Glutamatergic neuron (in vitro differentiated cells): ENCODE data around the gene JPH4. TPM values are rescaled to one million over a fixed set of nuclear protein-coding genes. Genes with fewer than 3 reads are reported as not detected.

ENCODE experiments used
- DNase-seq: peaks from one replicate; pipeline ENCODE4 v3.0.0; 2022
- H3K27ac Mint-ChIP-seq: one replicate; pipeline ENCODE4 v1.8.0; 2020; ENCODE audit warnings: mild to moderate bottlenecking, mixed read lengths, inconsistent platforms; ENCODE audit not compliant: unreplicated experiment
- H3K27me3 Mint-ChIP-seq: one replicate; pipeline ENCODE4 v1.8.0; 2020; ENCODE audit warnings: mild to moderate bottlenecking, moderate library complexity, mixed read lengths, inconsistent platforms; ENCODE audit not compliant: unreplicated experiment
- H3K36me3 Mint-ChIP-seq: one replicate; pipeline ENCODE4 v1.8.0; 2020; ENCODE audit warnings: mild to moderate bottlenecking, mixed read lengths, inconsistent platforms; ENCODE audit not compliant: unreplicated experiment
- H3K4me1 Mint-ChIP-seq: one replicate; pipeline ENCODE4 v1.8.0; 2020; ENCODE audit warnings: mild to moderate bottlenecking, low read depth, mixed read lengths, inconsistent platforms; ENCODE audit not compliant: unreplicated experiment
- H3K4me3 Mint-ChIP-seq: one replicate; pipeline ENCODE4 v1.8.0; 2020; ENCODE audit warnings: mild to moderate bottlenecking, mixed read lengths, inconsistent platforms; ENCODE audit not compliant: unreplicated experiment
- H3K9me3 Mint-ChIP-seq: one replicate; pipeline ENCODE4 v1.8.0; 2020; ENCODE audit warnings: mild to moderate bottlenecking, moderate library complexity, mixed read lengths, inconsistent platforms; ENCODE audit not compliant: unreplicated experiment
- CTCF ChIP-seq: fragments of 200-600 bp; sonication (generic); IDR thresholded peaks from one replicate; pipeline ENCODE4 v1.5.0; 2021; ENCODE audit not compliant: partially characterized antibody, unreplicated experiment
- total RNA-seq: library from RNA; stranded (reverse); fragmentation: NEBNext Ultra II Directional; extraction: Animal tissue kit (Norgen Biotek cat#: 25700); gene quantifications from one replicate; pipeline ENCODE4 v1.2.1, GENCODE V29; 2021; ENCODE audit not compliant: unreplicated experiment

Gene JPH4
- total RNA-seq, 1 donor from 2014 or later = 52.7 TPM

- peaks cover 4% of the 10 kb centered on the region for H3K36me3 Mint-ChIP-seq
- peaks cover 20% of the 10 kb centered on the region for H3K4me1 Mint-ChIP-seq
- TF ChIP-seq CTCF = no peak
- DNase-seq = no peak
- H3K27ac Mint-ChIP-seq = peak overlapping the region; percentile 43
- peaks cover 12% of the 10 kb centered on the region for H3K9me3 Mint-ChIP-seq
- peaks cover 21% of the 10 kb centered on the region for H3K27me3 Mint-ChIP-seq
- peak overlapping the region; percentile 97 for H3K4me3 Mint-ChIP-seq
Observed at GRCh38 chr14:23568021-23568599, 10.5 kb downstream of the JPH4 start.

- peak; percentile 84 for DNase-seq
- H3K27ac Mint-ChIP-seq = peak within 1 kb of the TSS; percentile 62
- H3K4me1 Mint-ChIP-seq = peaks cover 22% of the 10 kb centered on the region
- TF ChIP-seq CTCF = no peak
- H3K27me3 Mint-ChIP-seq = peaks cover 21% of the 10 kb centered on the region
- H3K9me3 Mint-ChIP-seq = peaks cover 12% of the 10 kb centered on the region
- H3K36me3 Mint-ChIP-seq = peaks cover 4% of the 10 kb centered on the region
- peak within 1 kb of the TSS; percentile 97 for H3K4me3 Mint-ChIP-seq
Observed at GRCh38 chr14:23567186-23568020, 11.2 kb downstream of the JPH4 start, which contains the start of gene AP1G2. TSS of gene AP1G2 (minus strand) at chr14:23567791. CDS start at chr14:23567314, 477 bp downstream.

GRCh38 chr14:23566778-23567185 is 11.8 kb downstream of the JPH4 start:
- Mint-ChIP-seq H3K27me3 (peaks cover 16% of the 10 kb centered on the region), H3K27ac (peak overlapping the region; percentile 48), H3K36me3 (peaks cover 4% of the 10 kb centered on the region), H3K4me3 (peak overlapping the region; percentile 97), H3K4me1 (peaks cover 19% of the 10 kb centered on the region), H3K9me3 (peaks cover 12% of the 10 kb centered on the region)
- no peak for DNase-seq
- no peak for TF ChIP-seq CTCF

GRCh38 chr14:23566112-23566777 is 12.3 kb downstream of the JPH4 start:
- H3K27me3 Mint-ChIP-seq = peaks cover 19% of the 10 kb centered on the region
- no peak for TF ChIP-seq CTCF

More at GRCh38 chr14:23566112-23566777, 12.3 kb downstream of the JPH4 start:
- peak overlapping the region; percentile 52 for H3K27ac Mint-ChIP-seq
- peaks cover 18% of the 10 kb centered on the region for H3K4me1 Mint-ChIP-seq
- peaks cover 4% of the 10 kb centered on the region for H3K36me3 Mint-ChIP-seq
- peak; percentile 8 for DNase-seq
- peaks cover 10% of the 10 kb centered on the region for H3K9me3 Mint-ChIP-seq
- H3K4me3 Mint-ChIP-seq = peak overlapping the region; percentile 97
